GM18499 (cell line): ENCODE measurements around the gene FAM20C.

ENCODE experiments used
- ATAC-seq: cut with Tn5 transposase; IDR thresholded peaks from one replicate; pipeline ENCODE4 v1.9.1; 2021; ENCODE audit warnings: moderate number of reproducible peaks; ENCODE audit not compliant: insufficient read depth, unreplicated experiment

Gene FAM20C

DNA sequence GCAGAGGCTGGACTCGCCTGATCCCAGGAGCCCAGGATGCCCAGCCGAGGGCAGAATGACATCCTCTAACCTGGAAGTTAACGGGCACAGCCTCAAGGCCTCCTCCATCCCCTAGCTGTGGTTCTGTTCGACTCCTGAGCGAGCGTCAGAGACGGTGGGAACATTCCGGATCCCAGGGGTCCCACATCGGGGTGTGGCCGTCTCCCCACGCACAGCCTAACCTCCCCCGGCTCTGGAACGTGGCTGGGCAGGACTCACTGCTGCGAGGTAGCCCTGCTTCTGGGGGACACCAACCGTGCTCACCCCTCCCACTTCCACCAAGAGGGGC, 106.0 kb downstream of the FAM20C start:
- ATAC-seq: no peak

GRCh38 chr7:298743-299142, 106.4 kb downstream of the FAM20C start:
- no peak for ATAC-seq

- ATAC-seq: no peak
Observed at GRCh38 chr7:299169-299568, 106.8 kb downstream of the FAM20C start.

DNA sequence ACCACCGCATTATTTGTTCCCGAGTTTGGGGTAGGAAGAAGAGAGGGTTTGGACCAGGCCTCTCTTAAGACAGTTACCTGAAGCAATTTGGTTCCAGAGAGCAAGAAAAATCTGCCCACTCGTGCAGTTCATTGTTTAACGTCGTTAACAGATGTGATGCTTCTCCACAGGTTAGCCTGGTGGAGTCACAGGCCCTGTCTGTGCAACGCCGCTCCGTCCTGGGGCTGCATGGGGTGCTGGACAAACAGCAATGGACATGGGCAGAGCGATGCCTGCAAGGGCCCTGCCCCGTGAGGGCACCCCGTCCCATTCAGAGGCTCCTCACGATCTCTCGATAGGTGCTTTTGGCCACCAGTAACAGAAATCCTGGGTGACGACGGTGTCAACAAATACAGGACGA, 107.3 kb downstream of the FAM20C start:
- no peak for ATAC-seq

DNA sequence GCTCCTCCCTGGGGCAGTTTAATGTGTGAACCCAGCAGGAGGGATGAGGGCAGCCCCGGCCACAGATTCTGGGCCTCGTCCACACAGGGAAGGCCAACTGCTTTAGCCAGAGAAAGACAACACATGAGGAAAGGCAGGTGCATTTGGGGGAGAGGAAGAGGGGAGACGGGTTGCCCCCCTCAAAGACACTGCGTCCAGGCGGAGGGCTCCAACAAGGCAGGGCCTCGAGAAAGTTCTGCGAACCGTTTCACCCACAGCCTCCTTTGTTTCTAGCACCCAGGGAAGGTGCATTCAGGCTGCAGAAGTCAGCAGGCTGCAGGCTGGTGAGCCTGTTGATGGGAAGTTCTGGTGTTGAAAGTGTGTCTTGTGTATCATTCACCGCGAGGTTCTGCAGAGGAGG, 107.7 kb downstream of the FAM20C start:
- no peak for ATAC-seq

GRCh38 chr7:300546-301290, 108.3 kb downstream of the FAM20C start:
- no peak for ATAC-seq

DNA sequence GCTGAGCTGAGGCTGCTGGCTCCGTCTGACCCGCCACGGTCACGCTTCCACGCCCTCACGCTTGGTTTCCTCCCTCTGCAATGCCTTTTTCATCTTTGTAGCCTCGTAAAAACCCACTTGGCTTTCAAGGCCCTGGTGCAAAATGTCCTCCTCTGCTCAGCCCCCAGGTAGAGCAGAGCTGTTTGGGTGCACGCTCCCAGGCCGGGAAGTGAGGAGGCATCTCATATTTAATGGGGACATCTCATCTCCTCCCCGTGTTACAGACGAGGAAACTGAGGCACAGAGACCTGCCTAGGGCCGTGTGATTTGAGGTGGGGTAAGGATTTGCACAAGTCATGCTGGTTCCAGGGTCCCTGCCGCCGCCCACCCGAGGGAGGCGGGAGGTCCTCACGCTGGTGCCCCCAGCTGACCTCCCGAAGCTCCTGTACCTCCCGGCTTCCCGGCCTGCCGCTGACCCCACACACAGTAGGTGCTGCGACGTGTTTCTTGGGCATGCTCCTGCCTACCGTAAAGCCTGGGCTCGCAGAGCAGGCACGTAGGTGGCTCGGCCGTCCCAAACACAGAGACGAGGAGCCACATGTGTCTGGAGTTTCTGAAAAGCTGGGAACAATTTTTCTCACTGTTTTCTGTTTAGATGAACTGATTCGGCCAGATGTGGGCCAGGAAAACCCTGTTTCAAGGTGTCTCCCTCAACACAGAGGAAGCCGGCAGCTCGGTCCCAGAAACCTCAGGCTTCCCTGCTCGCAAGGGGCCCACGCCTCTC, 109.1 kb downstream of the FAM20C start:
- no peak for ATAC-seq

- ATAC-seq: no peak
Observed at GRCh38 chr7:302054-302992, 110.0 kb downstream of the FAM20C start.

- ATAC-seq: no peak
Observed at GRCh38 chr7:303425-303824, 111.1 kb downstream of the FAM20C start.

DNA sequence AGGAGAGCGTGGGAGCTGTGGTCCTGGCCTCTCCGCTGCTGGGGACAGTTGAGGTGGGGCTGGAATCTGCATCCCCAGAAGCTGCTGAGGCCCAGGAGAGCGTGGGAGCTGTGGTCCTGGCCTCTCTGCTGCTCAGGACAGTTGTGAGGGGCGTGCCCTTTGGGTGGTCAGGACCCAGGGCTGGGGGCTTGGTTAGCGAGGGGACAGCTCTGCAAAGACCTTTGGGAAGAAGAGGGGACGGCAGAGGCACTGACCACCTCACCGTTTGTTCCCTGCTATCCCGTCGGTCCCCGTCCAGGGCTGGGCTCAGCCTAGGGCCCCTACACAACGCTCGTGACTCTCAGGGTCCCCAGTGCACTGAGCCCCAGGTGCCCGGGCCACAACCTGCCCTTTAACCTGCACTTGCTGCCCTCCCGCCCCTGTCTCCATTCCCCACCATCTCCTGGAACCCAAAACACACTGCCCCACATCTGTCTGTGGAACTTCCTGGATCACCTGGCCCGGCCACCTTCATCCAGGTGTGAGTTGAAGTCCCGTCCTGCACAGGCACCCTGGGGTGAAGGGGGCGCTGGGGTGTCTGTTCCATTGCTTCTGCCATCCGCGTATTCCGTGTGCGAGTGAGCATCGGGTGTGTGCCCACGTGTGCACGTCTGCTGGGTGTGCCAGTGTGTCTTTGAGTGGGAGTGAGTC, 111.7 kb downstream of the FAM20C start:
- no peak for ATAC-seq

GRCh38 chr7:304574-305409, 112.4 kb downstream of the FAM20C start:
- ATAC-seq: no peak

DNA sequence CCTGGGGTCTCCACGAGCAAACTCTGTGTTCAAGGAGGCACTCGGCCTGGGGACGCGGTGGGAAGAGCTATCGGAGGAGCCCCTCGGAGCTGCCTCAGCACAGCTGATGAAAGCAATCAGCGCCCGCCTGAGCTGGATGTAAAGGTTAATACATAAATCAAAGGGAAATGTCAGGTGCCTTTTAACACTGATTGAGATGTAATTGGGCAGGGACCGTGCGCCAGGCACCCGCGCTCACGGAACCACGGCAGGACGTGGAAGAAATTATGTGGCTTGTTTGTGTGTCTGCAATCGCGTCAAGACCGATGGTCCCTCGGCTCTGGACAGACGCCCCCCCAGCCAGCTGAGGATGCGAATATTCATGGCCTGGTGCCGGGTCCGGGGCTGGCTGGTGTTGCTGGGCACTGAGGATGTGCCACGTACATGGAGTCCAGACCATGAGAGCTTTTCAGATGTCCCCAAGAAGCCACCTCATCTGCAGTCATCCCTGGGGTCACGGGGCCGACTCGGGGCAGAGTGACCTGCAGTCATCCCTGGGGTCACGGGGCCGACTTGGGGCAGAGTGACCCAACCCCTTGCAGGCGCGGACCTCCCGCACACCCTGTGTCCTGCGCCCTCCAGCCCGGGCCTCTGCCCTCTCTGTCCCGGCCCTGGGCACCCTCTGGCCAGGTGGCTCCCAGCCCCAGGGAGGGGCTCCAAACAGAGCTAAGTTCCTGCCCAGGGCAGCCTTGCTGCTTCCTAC, 113.2 kb downstream of the FAM20C start:
- no peak for ATAC-seq

- ATAC-seq: no peak
Observed at GRCh38 chr7:307970-308369, 115.6 kb downstream of the FAM20C start.

DNA sequence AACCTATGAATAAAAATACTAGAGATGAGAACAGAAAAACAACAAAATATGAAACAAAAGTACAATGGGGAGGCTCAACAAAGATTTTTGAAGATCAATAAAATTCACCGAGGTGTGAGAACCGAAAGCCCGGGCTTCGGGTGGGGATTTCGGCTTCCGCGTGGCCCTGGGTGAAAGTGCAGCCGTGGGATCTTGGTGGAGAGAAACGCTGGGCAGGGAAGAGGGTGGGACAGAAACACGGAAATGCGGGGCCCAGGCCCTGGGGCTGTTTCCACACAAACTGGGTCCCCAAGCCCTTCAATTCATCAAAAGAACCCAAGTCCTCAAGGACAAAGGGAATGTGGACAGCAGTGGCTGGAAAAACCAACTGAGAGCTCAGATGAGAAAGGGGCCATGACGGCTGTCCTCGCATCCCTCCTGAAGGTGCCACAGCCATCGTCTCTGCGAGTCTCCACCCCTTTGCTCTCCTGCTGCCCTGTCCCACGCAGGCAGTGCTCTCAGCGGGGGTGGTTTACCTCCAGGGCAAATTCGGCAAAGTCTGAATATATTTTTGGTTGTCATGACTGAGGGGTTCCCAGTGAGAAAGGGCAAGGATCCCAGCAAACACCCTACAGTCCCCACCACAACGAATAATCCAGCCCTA, 117.3 kb downstream of the FAM20C start:
- ATAC-seq: no peak
